Type B pancreatic cell (in vitro differentiated cells): Measurements from ENCODE around the gene CD8B2. TPM values are rescaled to one million over a fixed set of nuclear protein-coding genes. Genes with fewer than 3 reads are reported as not detected.
"Not testable (repeated sequence)": the region's sequence is repeated elsewhere in the genome, so short reads cannot be mapped to it uniquely, and the experiment has no call there.

Experiments used
- DNase-seq: peaks from one replicate; pipeline ENCODE4 v3.0.0; 2021; ENCODE audit warnings: mixed read lengths; ENCODE audit not compliant: unreplicated experiment; ENCODE audit errors: extremely low spot score
- H3K27ac Mint-ChIP-seq: 2 replicates; pipeline ENCODE4 v1.8.0; 2021; ENCODE audit warnings: mild to moderate bottlenecking, mixed read lengths
- H3K27me3 Mint-ChIP-seq: 2 replicates; pipeline ENCODE4 v1.8.0; 2021; ENCODE audit warnings: mixed read lengths
- H3K36me3 Mint-ChIP-seq: 2 replicates; pipeline ENCODE4 v1.8.0; 2021; ENCODE audit warnings: mixed read lengths
- H3K4me1 Mint-ChIP-seq: one replicate; pipeline ENCODE4 v1.8.0; 2021; ENCODE audit warnings: mixed read lengths; ENCODE audit not compliant: unreplicated experiment
- H3K4me3 Mint-ChIP-seq: 2 replicates; pipeline ENCODE4 v1.8.0; 2021; ENCODE audit warnings: mild to moderate bottlenecking, mixed read lengths
- H3K9me3 Mint-ChIP-seq: 2 replicates; pipeline ENCODE4 v1.8.0; 2021; ENCODE audit warnings: mixed read lengths
- CTCF ChIP-seq: fragments of 200-600 bp; sonication (generic); conservative IDR thresholded peaks from 2 replicates; pipeline ENCODE4 v1.5.0; 2021; ENCODE audit warnings: antibody characterized with exemption, mild to moderate bottlenecking
- total RNA-seq: library from RNA; stranded (reverse); gene quantifications from 2 replicates; pipeline ENCODE4 v1.2.1, GENCODE V29; 2021; ENCODE audit warnings: low replicate concordance

CD8B2 gene
- total RNA-seq, 1 donor from 2014 or later = 0.31 TPM

GRCh38 chr2:106562268-106563186 lies 75.4 kb downstream of the CD8B2 start:
- Mint-ChIP-seq H3K27ac (no peak overlapping the region), H3K4me3 (peak overlapping the region; percentile 47), H3K4me1 (peaks cover 31% of the 10 kb centered on the region), H3K27me3 (peaks cover 3% of the 10 kb centered on the region), H3K36me3 (no peaks in the 10 kb centered on the region), H3K9me3 (peaks cover 10% of the 10 kb centered on the region)
- TF ChIP-seq CTCF = no peak
- no peak for DNase-seq

GRCh38 chr2:106563195-106563594 lies 76.0 kb downstream of the CD8B2 start:
- no peaks in the 10 kb centered on the region for H3K36me3 Mint-ChIP-seq
- DNase-seq = no peak
- peaks cover 31% of the 10 kb centered on the region for H3K4me1 Mint-ChIP-seq
- peaks cover 3% of the 10 kb centered on the region for H3K27me3 Mint-ChIP-seq
- no peak overlapping the region for H3K4me3 Mint-ChIP-seq
- peaks cover 10% of the 10 kb centered on the region for H3K9me3 Mint-ChIP-seq
- no peak overlapping the region for H3K27ac Mint-ChIP-seq
- TF ChIP-seq CTCF = peak; percentile 56

GRCh38 chr2:106565599-106565998 lies 78.4 kb downstream of the CD8B2 start:
- no peak overlapping the region for H3K27ac Mint-ChIP-seq
- H3K4me1 Mint-ChIP-seq = peaks cover 37% of the 10 kb centered on the region
- H3K36me3 Mint-ChIP-seq = no peaks in the 10 kb centered on the region
- peaks cover 8% of the 10 kb centered on the region for H3K9me3 Mint-ChIP-seq
- H3K27me3 Mint-ChIP-seq = peaks cover 11% of the 10 kb centered on the region
- no peak for TF ChIP-seq CTCF
- H3K4me3 Mint-ChIP-seq = no peak overlapping the region
- DNase-seq = no peak

- Mint-ChIP-seq H3K36me3 (no peaks in the 10 kb centered on the region), H3K4me1 (peaks cover 38% of the 10 kb centered on the region), H3K9me3 (peaks cover 9% of the 10 kb centered on the region), H3K27ac (no peak overlapping the region), H3K27me3 (peaks cover 9% of the 10 kb centered on the region), H3K4me3 (no peak overlapping the region)
- DNase-seq = no peak
- TF ChIP-seq CTCF = no peak
These were observed 78.9 kb downstream of the CD8B2 start for GRCh38 chr2:106566050-106566449.

GRCh38 chr2:106566484-106566883 lies 79.3 kb downstream of the CD8B2 start:
- not testable (repeated sequence) for DNase-seq, H3K4me3 Mint-ChIP-seq, H3K27me3 Mint-ChIP-seq, H3K36me3 Mint-ChIP-seq, H3K9me3 Mint-ChIP-seq, H3K27ac Mint-ChIP-seq
- peaks cover 38% of the 10 kb centered on the region for H3K4me1 Mint-ChIP-seq

GRCh38 chr2:106570316-106570715 lies 83.2 kb downstream of the CD8B2 start:
- Mint-ChIP-seq H3K9me3 (peaks cover 9% of the 10 kb centered on the region), H3K36me3 (no peaks in the 10 kb centered on the region), H3K4me1 (peaks cover 25% of the 10 kb centered on the region), H3K4me3 (no peak overlapping the region), H3K27me3 (peaks cover 9% of the 10 kb centered on the region), H3K27ac (no peak overlapping the region)
- DNase-seq = no peak
- no peak for TF ChIP-seq CTCF

Other genes starting within 250 kb of the CD8B2 start
- 0.07 and 0.17 TPM in 2 replicates for gene RGPD3, start 19.0 kb upstream of the CD8B2 start, total RNA-seq